CD4-positive, alpha-beta T cell treated with Interleukin-17A for 4 hours (primary cell): ENCODE results near the gene LRP3.
"Not testable (repeated sequence)": the region's sequence is repeated elsewhere in the genome, so short reads cannot be mapped to it uniquely, and the experiment has no call there.

Experiments used
- DNase-seq: peaks from one replicate; pipeline ENCODE4 v3.0.0-alpha.2; 2020; ENCODE audit warnings: mixed read lengths

The LRP3 gene

GRCh38 chr19:33193865-33194362 is at the start of gene LRP3:
Gene LRP3 (plus strand): TSS chr19:33194330. CDS start chr19:33194786, 456 bp downstream.
- DNase-seq, result no peak

GRCh38 chr19:33146209-33146608 is 47.9 kb upstream of the LRP3 start:
- DNase-seq, result no peak

GRCh38 chr19:33147538-33147937 is 46.6 kb upstream of the LRP3 start:
- DNase-seq, result no peak

- no peak for DNase-seq
These were observed 43.1 kb upstream of the LRP3 start for GRCh38 chr19:33150852-33151518.

GRCh38 chr19:33152176-33152575 is 42.0 kb upstream of the LRP3 start:
- DNase-seq, result no peak

GRCh38 chr19:33152625-33153024 is 41.5 kb upstream of the LRP3 start:
- DNase-seq, result not testable (repeated sequence)

- not testable (repeated sequence) for DNase-seq
These were observed 39.8 kb upstream of the LRP3 start for GRCh38 chr19:33154313-33154712.

GRCh38 chr19:33156334-33156733 is 37.8 kb upstream of the LRP3 start:
- DNase-seq, result no peak

GRCh38 chr19:33157906-33158305 is 36.2 kb upstream of the LRP3 start:
- DNase-seq, result no peak

GRCh38 chr19:33158365-33158764 is 35.8 kb upstream of the LRP3 start:
- DNase-seq, result no peak

GRCh38 chr19:33159149-33159548 is 35.0 kb upstream of the LRP3 start:
- DNase-seq, result no peak

GRCh38 chr19:33159893-33160292 is 34.2 kb upstream of the LRP3 start:
- DNase-seq, result no peak

- DNase-seq, result no peak
These were observed 32.9 kb upstream of the LRP3 start for GRCh38 chr19:33161201-33161600.

- no peak for DNase-seq
These were observed 30.6 kb upstream of the LRP3 start for GRCh38 chr19:33163481-33163880.

GRCh38 chr19:33166037-33166436 is 28.1 kb upstream of the LRP3 start:
- DNase-seq, result not testable (repeated sequence)

- DNase-seq, result no peak
These were observed 26.7 kb upstream of the LRP3 start for GRCh38 chr19:33167438-33167837.

GRCh38 chr19:33168528-33168927 is 25.6 kb upstream of the LRP3 start:
- no peak for DNase-seq

- no peak for DNase-seq
These were observed 22.8 kb upstream of the LRP3 start for GRCh38 chr19:33171222-33171795.

- no peak for DNase-seq
These were observed 22.2 kb upstream of the LRP3 start for GRCh38 chr19:33171916-33172359.

GRCh38 chr19:33174186-33174585 is 19.9 kb upstream of the LRP3 start:
- DNase-seq, result no peak

- no peak for DNase-seq
These were observed 18.9 kb upstream of the LRP3 start for GRCh38 chr19:33175156-33175782.

GRCh38 chr19:33175886-33176669 is 18.1 kb upstream of the LRP3 start:
- no peak for DNase-seq
